DND-41 (cell line): Measurements from ENCODE around the gene KCTD6.

Experiments
- EZH2 ChIP-seq: IDR thresholded peaks from 3 replicates; pipeline ENCODE4 v1.6.1; 2012; ENCODE audit warnings: borderline replicate concordance, low read depth, mild to moderate bottlenecking, moderate library complexity, low read length, inconsistent platforms; ENCODE audit not compliant: severe bottlenecking
- TF ChIP-seq, protein P1 (sequence below): IDR thresholded peaks from 2 replicates; pipeline ENCODE4 v1.5.1; 2012; ENCODE audit warnings: borderline replicate concordance, low read length, moderate library complexity, mild to moderate bottlenecking; ENCODE audit not compliant: poor library complexity, severe bottlenecking; ENCODE audit errors: extremely low read depth

GRCh38 chr3:58452176-58452575 is 39.7 kb upstream of the KCTD6 start:
- no peak for TF ChIP-seq EZH2
- TF ChIP-seq, protein P1, sequence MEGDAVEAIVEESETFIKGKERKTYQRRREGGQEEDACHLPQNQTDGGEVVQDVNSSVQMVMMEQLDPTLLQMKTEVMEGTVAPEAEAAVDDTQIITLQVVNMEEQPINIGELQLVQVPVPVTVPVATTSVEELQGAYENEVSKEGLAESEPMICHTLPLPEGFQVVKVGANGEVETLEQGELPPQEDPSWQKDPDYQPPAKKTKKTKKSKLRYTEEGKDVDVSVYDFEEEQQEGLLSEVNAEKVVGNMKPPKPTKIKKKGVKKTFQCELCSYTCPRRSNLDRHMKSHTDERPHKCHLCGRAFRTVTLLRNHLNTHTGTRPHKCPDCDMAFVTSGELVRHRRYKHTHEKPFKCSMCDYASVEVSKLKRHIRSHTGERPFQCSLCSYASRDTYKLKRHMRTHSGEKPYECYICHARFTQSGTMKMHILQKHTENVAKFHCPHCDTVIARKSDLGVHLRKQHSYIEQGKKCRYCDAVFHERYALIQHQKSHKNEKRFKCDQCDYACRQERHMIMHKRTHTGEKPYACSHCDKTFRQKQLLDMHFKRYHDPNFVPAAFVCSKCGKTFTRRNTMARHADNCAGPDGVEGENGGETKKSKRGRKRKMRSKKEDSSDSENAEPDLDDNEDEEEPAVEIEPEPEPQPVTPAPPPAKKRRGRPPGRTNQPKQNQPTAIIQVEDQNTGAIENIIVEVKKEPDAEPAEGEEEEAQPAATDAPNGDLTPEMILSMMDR = no peak
